Measurements from ENCODE around the gene GTF2A1.
"Not testable (repeated sequence)": the region's sequence is repeated elsewhere in the genome, so short reads cannot be mapped to it uniquely, and the experiment has no call there.

The GTF2A1 gene

GRCh38 chr14:81233615-81234014, 12.9 kb upstream of the GTF2A1 start:
- DNase-seq (ENCODE audit: low read depth in 2 of 2, low spot score in 1 of 2), result no peak

GRCh38 chr14:81231540-81231939, 10.8 kb upstream of the GTF2A1 start:
- no peak for DNase-seq (ENCODE audit: low read depth in 2 of 2, low spot score in 1 of 2)

DNA sequence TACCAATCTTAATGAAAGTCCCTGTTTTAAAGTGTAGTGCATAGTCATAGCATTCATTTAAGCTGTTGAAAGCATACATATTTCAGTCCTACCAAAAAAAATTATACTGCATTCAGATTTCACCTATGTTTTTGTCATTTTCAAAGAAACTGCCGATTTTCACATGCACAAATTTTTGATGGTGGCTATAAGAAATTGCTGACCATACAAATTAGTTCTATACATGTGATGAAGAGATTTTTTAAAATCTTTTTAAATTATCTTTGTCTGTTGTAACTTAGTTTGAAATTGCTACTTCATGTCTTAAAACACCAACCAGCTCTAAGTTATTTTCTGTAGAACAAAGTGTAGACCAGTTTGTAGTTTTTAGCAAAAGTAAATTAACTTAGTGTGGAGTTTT, 3.5 kb upstream of the GTF2A1 start:
- DNase-seq (ENCODE audit: low read depth in 2 of 2, low spot score in 1 of 2), result no peak

GRCh38 chr14:81223788-81224187, 3.0 kb upstream of the GTF2A1 start:
- not testable (repeated sequence) for DNase-seq (ENCODE audit: low read depth in 2 of 2, low spot score in 1 of 2)

DNA sequence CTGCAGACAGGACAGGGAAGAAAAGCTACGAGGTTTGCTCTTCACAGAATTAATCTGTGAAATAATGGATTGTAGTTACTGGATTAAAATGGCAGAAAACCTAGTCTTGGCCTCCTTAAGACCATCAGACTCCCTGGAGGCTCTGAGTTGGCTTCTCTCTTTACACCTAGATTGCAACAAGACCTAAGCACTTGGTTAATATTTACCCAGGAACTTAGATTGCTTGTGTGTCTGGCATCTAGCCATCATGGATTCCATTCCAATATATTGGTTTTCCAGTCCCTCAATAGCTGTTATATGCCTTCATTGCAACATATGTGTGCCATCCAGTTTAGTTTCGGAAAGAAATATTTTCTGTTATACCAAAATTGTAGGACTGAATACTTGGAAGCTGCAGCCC, 1.9 kb upstream of the GTF2A1 start:
- DNase-seq (ENCODE audit: low read depth in 2 of 2, low spot score in 1 of 2), result no peak

GRCh38 chr14:81222126-81222525, 1.4 kb upstream of the GTF2A1 start:
- no peak for DNase-seq (ENCODE audit: low read depth in 2 of 2, low spot score in 1 of 2)

DNA sequence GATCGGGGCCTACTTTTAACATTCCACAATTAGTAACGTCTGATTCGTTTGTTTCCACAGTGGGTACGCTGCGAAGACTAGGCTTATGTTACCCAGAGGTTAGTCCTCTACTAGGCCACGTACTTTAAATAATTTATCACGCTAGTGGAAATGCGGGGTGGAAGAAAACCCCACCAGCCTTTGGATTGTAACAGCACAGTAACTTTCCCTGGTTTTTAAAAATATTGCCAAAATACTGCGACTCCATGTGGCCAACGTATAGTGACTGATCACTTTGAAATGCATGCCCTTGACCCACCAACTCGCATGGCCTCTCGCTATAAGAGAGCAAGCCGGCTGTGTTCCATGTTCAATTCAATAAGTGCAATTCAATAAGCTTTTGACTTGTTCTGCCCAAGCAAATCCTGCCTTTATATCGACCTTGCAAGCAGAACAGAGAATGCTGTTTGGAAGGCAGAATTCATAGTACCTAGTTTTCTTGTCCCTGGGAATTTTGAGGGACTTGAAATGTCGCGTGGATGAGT, 882 bp upstream of the GTF2A1 start:
- DNase-seq (ENCODE audit: low read depth in 2 of 2, low spot score in 1 of 2), result no peak

DNA sequence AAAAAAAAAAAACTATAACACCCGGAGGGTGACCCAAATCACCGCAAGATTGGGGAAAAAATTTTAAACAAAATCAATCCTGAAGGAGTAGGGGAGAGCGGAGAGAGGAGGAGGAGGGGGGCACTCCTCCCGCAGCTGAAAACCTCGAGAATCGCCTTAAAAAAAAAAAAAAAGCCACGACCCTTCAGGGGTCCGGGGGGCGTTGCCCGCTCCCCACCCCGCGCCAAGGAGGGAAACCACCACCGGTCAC, 254 bp downstream of the GTF2A1 start:
- no peak for DNase-seq (ENCODE audit: low read depth in 2 of 2, low spot score in 1 of 2)

DNA sequence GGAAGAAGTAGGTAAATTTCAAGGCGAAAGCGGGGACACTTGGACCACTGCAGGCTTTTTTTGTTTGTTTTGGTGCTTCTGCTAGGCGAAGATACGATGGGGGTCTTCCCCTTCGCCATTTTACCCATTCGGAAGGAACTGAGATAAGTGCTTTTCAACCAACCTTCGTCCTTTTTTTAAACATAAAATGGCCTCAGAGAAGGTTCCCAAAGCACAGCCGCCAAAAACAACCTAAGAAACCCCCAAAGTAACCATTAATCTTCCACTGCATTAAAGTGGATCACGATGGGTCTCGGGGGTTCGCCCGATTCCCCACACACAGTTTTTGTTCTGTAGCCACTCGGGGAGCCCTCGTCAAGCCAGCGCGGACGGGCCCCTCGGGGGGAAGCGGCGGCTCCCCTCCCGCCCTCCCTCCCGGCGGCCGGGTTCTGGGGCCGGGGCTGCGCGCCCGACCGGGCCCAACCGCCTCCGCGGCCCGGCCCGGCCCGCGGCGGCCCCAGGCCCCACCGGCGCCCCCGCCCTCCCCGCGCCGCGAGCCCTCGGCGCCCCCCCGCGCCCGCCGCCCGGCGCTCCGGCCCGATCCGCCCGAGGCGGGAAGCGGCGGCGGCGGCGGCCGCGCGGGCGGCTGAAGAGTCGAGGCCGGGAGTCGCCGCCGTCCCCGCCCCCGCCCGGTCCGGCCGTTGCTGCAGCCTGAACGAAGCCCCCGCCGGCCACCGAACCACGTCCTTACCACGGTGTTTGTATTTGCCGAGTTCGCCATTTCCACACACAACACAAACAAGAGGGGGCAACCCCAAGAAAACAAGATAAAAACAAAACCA, 790 bp downstream of the GTF2A1 start:
- peak in 1 of 2 donors; percentile 10 for DNase-seq (ENCODE audit: low read depth in 2 of 2, low spot score in 1 of 2)

GRCh38 chr14:81219210-81219758, 1.5 kb downstream of the GTF2A1 start:
- DNase-seq (ENCODE audit: low read depth in 2 of 2, low spot score in 1 of 2), result peak; percentile 59 to 61

DNA sequence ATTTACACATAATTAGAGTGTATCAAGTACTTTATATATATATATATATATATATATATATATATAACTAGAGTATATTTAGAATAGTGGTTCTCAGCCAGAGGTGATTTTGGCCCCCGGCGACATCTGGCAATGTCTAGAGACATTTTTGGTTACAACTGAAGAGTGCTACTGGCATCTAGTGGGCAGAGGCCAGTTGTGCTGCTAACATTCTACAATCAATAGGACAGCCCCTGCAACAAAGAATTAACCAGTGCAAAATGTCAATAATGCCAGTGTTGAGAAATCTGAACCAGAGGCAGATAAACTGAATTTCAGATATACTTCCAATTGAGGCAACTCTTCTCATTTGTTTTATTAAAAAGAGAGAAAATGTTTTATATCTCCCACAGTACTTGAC, 8.9 kb downstream of the GTF2A1 start:
- DNase-seq (ENCODE audit: low read depth in 2 of 2, low spot score in 1 of 2), result no peak

DNA sequence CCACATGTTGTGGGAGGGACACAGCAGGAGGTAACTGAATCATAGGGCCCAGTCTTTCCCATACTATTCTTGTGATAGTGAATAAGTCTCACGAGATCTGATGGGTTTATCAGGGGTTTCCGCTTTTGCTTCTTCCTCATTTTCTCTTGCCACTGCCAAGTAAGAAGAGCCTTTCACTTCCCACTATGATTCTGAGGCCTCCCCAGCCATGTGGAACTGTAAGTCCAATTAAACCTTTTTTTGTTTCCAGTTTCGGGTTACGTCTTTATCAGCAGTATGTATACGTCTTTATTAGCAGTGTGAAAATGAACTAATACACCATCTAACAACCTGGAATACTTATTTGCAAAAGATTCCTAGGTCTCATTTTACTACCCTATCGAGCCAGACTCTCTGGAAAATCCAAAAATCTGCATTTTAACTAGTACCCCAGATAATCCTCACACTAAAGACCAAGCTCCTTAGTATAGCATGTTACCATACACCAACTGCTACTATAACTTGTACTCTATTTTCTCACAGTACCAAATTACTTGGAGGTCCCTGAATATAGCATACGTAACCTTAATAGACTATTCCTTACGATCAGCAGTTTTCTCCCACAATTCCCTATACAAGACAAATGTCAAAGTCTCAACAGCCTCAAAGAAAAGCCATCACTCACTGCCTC, 11.5 kb downstream of the GTF2A1 start:
- no peak for DNase-seq (ENCODE audit: low read depth in 2 of 2, low spot score in 1 of 2)

GRCh38 chr14:81208489-81208888, 12.3 kb downstream of the GTF2A1 start:
- no peak for DNase-seq (ENCODE audit: low read depth in 2 of 2, low spot score in 1 of 2)

DNA sequence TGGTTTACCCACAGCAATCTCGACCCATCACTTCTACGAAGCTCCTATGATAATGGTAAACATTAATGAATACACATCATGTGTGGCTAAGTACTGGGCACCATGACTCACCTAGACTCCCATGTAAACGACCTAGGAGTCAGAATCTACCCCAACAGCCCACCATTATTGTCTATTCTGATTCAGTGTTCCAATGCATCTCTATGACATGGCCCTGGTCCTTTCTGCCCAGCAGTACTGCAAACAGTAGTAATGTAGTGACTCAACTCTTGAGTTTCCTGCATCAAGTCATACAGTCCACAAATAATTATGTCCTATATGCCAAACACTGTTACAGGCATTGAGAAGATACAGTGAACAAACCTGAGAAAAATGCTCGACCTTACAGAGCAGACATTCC, 14.6 kb downstream of the GTF2A1 start:
- DNase-seq (ENCODE audit: low read depth in 2 of 2, low spot score in 1 of 2), result no peak

DNA sequence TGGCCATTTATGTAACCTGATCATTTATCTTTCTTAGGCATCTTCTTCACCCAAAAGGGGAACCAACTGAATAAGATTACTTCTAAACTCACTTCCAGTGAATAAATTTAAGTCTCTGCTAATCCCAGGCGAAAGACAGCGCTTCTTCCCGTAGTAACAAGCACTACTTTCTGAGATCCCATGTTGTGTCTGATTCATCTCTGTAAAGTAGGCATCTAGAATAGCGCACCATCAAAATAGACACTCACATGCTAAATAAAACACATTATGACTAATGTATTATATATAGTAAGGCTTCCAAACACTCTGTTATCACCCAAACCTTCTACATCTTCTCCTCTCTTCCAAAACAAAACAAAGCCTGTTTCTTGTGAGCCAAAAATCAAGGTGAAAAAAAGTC, 15.1 kb downstream of the GTF2A1 start:
- no peak for DNase-seq (ENCODE audit: low read depth in 2 of 2, low spot score in 1 of 2)

DNA sequence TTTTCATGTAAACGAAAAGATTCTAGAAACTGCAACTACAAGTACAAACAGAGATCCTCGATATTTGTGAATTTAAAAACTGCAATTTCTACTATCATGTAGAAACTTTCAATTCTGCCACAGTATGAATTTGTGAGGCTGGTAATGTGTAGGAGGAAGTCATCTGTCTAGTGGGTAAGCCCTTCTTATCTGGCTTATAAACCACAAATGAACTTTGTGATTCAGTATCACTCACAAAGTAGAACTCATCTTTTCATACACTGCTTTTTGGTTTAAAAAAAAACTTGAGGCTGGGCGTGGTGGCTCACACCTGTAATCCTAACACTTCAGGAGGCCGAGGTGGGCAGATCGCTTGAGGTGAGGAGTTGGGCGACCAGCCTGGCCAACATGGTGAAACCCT, 20.7 kb downstream of the GTF2A1 start:
- no peak for DNase-seq (ENCODE audit: low read depth in 2 of 2, low spot score in 1 of 2)

DNA sequence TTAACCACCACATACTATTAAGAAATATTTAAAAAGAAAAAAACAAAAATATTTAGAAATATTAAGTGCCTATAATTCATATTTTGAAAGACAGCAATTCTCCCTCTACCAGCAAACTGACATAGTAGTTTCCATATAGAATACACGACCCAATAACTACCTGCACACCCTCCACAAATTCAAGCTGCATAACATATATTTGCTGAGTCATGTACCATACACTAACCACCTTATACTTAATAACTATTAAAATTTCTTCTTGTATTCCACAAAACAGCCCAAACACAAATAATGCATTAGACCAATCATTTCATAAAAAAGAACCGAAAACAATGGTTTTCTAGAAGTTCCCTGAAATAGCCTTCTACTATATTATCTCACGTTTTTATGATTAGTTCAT, 21.7 kb downstream of the GTF2A1 start:
- no peak for DNase-seq (ENCODE audit: low read depth in 2 of 2, low spot score in 1 of 2)

DNA sequence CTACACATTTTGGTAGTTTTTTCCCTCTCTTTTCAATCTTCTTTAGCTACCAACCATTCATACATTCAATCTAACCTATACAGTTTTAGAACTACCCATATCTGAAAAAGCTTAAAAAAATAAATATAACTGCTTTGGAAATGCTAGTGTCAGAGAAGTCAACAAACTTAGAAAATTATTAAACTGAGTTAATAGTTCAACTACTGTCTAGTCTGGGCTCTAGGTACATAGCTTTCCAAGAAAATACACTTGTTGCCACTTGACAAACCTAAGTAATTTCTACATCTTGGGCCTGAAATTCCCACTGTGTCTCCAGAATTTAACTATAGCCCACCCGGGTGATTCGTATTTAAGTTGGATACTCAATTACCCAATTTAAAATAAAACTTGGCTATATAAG, 22.1 kb downstream of the GTF2A1 start:
- no peak for DNase-seq (ENCODE audit: low read depth in 2 of 2, low spot score in 1 of 2)

- no peak for DNase-seq (ENCODE audit: low read depth in 2 of 2, low spot score in 1 of 2)
Observed at GRCh38 chr14:81193924-81194633, 26.7 kb downstream of the GTF2A1 start.

DNA sequence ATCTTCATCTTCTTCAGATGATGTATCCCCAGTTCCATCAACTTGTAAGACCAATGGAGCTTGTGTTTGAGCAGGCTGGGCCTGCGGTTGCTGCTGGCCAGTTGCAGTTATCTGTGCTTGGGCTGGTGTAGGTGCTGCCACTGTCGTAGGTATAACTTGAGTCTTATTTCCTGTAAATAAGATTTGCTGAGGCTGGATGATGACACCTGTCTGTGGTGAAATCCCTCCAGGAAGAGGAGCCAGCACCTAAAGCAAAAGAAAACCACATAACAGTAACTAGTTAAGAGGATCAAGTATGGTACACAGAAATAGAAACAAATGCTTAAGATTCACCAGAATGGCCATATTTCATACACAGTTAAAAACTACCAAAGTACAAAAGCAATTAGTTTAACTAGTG, 28.2 kb downstream of the GTF2A1 start:
- no peak for DNase-seq (ENCODE audit: low read depth in 2 of 2, low spot score in 1 of 2)

DNA sequence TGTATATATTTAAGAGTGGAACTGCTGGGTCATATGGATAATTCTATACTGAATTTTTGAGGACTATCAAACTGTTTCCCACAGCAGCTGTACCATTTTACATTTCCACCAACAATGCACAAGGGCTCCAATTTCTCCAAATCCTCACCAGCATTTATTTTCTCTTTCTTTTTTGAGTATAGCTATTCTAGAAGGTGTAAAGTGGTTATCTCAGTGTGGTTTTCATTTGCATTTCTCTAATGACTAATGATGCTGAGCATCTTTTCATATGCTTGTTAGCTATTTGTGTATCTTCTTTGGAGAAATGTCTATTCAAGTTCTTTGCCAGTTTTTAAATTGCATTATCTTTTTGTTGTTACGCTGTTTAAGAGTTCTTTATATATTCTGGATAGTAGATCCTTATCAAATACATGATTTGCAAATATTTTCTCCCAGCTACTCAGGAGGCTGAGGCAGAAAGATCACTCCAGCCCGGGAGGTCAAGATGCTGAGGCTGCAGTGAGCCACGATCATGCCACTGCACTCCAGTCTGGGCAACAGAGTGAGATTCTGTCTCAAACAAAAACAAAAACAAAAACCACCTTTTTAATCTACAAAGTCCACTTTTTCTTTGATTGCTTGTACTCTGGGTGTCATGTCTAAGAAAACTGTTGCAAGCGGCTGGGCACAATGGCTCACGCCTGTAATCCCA, 32.8 kb downstream of the GTF2A1 start:
- no peak for DNase-seq (ENCODE audit: low read depth in 2 of 2, low spot score in 1 of 2)

Data from stimulated activated CD8-positive, alpha-beta memory T cell treated with anti-CD3 and anti-CD28 coated beads, Interleukin-4, amount 100 ng/mL, for 4 hours (primary cell).